Measurements from ENCODE around the gene SVIL.

GRCh38 chr10:29491918-29492317, 142.9 kb downstream of the SVIL start:
- TF ChIP-seq POLR2A (IDR thresholded peaks at IDR 0.05) (no peak), CTCF (IDR thresholded peaks at IDR 0.05) (no peak)
